GM13977 (cell line): ENCODE results near the gene SMG7.

Experiments used
- DNase-seq: peaks from one replicate; pipeline ENCODE4 v3.0.0; 2012; ENCODE audit warnings: low spot score
- in situ Hi-C: fragments of 300-500 bp; cut with MboI; formaldehyde crosslinking; loops from one replicate; pipeline ENCODE4 v1.12.0; 2022; ENCODE audit warnings: low sequenced_read_pairs, low pct_unique_long_range_greater_than_20kb, mixed read lengths, inconsistent platforms; ENCODE audit not compliant: unreplicated experiment
- TF ChIP-seq, protein P1 (sequence below): IDR thresholded peaks from 2 replicates; pipeline ENCODE4 v1.5.1; 2012; ENCODE audit warnings: mild to moderate bottlenecking, control low read depth; ENCODE audit not compliant: insufficient read depth; ENCODE audit errors: extremely low read depth, missing control alignments

The SMG7 gene

DNA sequence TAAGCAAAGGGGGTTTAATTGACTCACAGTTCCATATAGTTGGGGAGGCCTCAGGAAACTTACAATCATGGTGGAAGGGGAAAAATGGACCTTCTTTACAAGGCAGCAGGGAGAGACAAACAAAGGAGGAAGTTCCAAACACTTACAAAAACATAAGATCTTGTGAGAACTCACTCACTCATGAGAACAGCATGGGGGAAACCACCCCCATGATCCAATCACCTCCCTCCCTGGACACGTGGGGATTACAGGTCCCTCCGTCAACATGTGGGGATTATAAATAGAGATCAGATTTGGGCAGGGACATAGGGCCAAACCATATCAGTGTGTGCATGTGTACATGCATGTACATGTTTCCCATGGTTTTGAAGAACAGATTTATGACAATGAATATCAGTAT lies 5.5 kb upstream of the SMG7 start:
- TF ChIP-seq, protein P1, sequence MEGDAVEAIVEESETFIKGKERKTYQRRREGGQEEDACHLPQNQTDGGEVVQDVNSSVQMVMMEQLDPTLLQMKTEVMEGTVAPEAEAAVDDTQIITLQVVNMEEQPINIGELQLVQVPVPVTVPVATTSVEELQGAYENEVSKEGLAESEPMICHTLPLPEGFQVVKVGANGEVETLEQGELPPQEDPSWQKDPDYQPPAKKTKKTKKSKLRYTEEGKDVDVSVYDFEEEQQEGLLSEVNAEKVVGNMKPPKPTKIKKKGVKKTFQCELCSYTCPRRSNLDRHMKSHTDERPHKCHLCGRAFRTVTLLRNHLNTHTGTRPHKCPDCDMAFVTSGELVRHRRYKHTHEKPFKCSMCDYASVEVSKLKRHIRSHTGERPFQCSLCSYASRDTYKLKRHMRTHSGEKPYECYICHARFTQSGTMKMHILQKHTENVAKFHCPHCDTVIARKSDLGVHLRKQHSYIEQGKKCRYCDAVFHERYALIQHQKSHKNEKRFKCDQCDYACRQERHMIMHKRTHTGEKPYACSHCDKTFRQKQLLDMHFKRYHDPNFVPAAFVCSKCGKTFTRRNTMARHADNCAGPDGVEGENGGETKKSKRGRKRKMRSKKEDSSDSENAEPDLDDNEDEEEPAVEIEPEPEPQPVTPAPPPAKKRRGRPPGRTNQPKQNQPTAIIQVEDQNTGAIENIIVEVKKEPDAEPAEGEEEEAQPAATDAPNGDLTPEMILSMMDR = no peak
- DNase-seq = no peak
- in situ Hi-C loops = no loop called here

DNA sequence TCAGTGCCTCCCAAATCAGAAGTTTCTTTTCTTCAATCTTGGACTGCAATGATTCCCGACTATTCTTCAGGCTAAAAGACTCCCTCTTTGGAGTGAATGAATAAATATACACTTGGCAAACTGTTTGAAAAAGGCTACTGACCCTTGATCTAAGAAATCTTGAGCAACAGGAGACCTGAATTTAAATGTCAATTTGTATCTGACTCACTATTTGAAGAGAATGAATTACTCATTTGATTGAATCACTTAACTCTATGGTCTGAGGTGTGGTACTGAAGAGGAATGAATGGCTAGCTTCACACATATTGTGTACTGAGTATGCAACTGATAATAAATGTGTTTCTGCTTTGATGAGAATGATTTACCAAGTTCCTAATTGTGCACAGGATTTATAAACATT lies 4.6 kb upstream of the SMG7 start:
- in situ Hi-C loops = no loop called here
- no peak for DNase-seq

DNA sequence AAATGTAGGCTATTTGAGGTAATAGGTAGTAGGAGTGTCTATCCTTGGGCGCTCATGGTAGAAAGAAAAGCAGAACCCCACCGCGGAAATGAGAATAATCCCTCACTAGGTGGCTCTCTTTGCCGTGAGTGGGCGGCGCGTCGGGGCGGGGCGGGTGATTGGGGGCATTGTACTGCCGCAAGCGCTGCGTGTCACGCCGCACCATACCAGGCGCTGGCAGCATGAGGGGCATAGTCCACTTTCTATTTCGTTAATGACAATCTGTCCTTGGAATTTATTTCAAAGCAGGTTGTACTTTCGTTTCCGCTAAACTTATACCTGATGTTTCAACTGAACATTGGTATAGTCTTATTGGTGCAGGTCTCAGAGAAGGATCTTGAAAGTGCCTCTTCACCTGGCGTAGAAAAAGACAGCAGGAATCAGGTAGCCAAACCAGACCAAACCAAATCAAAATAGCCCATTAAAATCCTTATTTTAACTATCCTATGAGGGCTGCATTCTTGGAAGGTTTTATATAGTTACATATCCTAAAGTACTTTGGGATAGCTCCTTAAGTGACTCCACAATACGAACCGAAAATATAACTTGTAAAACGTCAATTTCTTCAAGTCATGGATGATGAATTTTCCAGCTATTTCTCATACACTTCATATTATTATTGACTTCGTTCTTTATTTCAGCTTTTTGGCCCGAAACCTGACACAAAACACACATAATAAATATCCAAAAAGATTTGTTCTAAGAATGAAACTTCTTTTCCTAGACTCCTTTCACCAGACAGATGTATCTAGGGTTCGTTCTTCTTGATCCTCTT lies 1.9 kb upstream of the SMG7 start:
- in situ Hi-C loops = no loop called here
- TF ChIP-seq, protein P1 = peak; percentile 48
- DNase-seq = peak; percentile 61

More for the DNA sequence above, 4.6 kb upstream of the SMG7 start:
- TF ChIP-seq, protein P1 = no peak

DNA sequence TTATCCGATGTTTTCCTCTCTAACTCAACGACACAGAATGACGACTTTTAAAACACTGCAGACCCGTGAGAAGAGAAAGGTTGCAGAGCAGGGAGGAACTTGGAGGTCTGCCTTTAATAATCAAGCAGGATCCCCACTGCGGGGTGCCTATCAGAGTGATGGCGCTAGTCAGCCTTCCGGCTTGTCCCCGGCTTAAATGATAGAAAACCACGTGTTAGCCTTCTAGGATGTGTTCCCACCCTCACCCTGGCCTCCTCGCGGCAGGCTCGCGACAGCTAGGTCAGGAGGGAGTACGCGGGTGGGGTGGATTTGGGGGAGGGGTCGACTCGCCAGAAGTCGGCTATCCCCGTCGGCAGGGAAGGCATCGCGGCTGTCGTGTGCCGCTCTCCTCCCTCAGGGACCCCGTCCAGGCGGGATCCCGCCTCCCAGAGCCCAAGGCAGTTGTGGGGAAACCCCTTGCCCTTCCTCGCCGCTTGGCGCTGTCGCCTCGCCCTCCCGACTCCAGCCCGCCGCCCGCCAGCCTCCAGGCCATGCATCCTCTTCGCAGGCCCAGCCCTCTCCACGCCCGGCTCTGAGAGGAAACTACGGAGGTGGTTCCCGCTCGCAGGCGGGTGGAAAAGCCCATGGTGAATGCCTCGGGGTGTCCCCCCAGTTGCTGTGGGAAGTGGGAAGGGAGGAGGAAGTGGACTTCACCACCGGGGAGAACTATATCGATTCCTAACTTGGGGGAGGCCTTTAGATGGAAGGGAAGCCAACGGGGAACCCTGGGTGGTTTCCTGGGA lies 1.1 kb upstream of the SMG7 start:
- TF ChIP-seq, protein P1 = peak; percentile 13
- in situ Hi-C loops = no loop called here
- peak; percentile 55 for DNase-seq

DNA sequence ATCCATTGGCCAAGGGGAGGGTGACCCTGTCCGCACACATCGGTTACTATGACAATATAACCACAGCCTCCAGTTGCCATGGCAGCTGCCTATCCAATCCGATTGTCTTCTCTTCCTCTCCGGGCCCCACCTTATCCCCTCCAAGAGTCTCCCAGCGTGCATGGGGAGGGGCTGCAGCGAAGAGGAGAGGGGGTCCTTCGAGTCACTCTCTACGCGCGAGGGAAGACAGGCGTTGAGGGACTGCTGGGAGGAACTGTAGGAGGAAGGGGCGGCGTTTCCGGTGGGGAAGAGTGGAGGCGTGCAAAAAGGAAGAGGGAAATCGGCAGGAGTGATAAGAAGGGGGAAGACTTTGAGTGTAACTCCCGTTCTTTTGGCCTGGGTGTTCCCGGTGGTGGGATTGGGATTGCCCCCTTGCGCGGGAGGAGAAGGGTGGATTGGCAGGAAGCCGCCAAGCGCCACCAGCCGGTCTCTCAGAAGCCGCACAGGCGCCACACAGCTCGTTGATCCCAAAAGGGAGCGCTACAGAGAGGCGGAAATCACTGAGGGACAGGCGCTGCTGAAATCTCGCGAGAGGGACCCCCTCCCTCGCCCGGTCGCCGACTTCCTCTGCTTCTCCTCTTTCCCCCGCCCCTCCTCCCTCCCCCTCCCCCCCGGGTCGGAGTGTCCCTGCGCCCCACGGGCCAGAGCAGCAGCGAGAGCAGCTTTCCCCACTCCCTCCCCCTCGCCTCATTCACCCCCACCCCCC lies 384 bp upstream of the SMG7 start:
- DNase-seq = peak; percentile 93
- in situ Hi-C loops = no loop called here
- TF ChIP-seq, protein P1 = peak; percentile 9

DNA sequence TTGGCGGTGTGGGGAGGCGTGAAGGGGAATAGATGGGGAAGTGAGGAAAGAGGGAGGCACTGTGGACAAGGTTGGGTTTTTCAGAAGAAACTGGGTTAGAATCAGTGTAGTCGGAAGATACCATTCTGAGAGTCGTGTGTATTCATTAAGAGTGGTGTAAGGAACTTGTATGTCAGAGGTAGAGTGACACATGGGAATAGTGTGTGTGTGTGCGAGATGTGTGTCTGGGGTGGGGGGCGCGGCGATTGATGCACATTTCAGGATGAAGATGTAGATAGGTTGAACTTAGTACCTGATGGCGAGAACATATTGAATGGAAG lies 878 bp downstream of the SMG7 start:
- TF ChIP-seq, protein P1 = no peak
- in situ Hi-C loops = no loop called here
- no peak for DNase-seq
